ENCODE results near the gene SASH1. TPM values are rescaled to one million over a fixed set of nuclear protein-coding genes. Genes with fewer than 3 reads are reported as not detected.
A peak's percentile ranks its signal among the peaks of the same experiment; 100 is the strongest.

Gene SASH1
- total and polyA plus RNA-seq, 2 donors (not counting 3 experiments of a cell fraction or from before 2014, with no cell fraction given) = 18.5 to 103 TPM

- Histone ChIP-seq H3K27ac (ENCODE audit: insufficient read depth, low read depth, low read length) (peak overlapping the region; percentile 43), H3K4me2 (ENCODE audit: insufficient read depth, low read length) (no peak overlapping the region), H3K9me3 (replicated peaks; ENCODE audit: control insufficient read depth, insufficient read depth, low read length) (no peaks in the 10 kb centered on the region), H3K4me3 (replicated peaks in 1 of 3; ENCODE audit: insufficient read depth in 1 of 3, low read depth in 1 of 3, low read length in 3 of 3) (no peak overlapping the region), H3K79me2 (ENCODE audit: control insufficient read depth, insufficient read depth, low read length) (peaks cover 75% of the 10 kb centered on the region), H3K4me1 (ENCODE audit: control insufficient read depth, extremely low read depth, insufficient read depth, low read length) (peaks cover 68% of the 10 kb centered on the region), H3K9ac (replicated peaks; ENCODE audit: extremely low read depth, insufficient read depth, low read length) (no peak overlapping the region), H3K36me3 (ENCODE audit: control insufficient read depth in 2 of 2, extremely low read depth in 1 of 2, insufficient read depth in 2 of 2, low read length in 2 of 2) (no peaks in the 10 kb centered on the region), H2AFZ (ENCODE audit: low read depth, low read length) (no peak overlapping the region), H3K9me1 (replicated peaks; ENCODE audit: control insufficient read depth, extremely low read depth, insufficient read depth, low read length) (no peaks in the 10 kb centered on the region), H3K27me3 (ENCODE audit: control insufficient read depth in 2 of 2, insufficient read depth in 2 of 2, low read length in 2 of 2) (no peaks in the 10 kb centered on the region), H4K20me1 (replicated peaks; ENCODE audit: control insufficient read depth, extremely low read depth, insufficient read depth, low read length) (no peaks in the 10 kb centered on the region)
- FAIRE-seq (no peak), DNase-seq (ENCODE audit: low read depth, low spot score) (no peak)
- intact Hi-C loops (cut with micrococcal nuclease) = loop anchor here (5.0 kb wide), 1 partner anchor 915 kb away; the partner anchor contains the start of gene SAMD5
- dilution Hi-C loops (cut with MboI; ENCODE audit: extremely low pct_ligation_motif_present, low sequenced_read_pairs) = no loop called here
- ChIA-PET CTCF (interaction anchor here (1.9 kb wide), 1 partner anchor 23 kb away, joined by 8 read pairs; no protein-coding TSS in a partner anchor), POLR2A (no interaction called here)
- BruUV-seq (replicated peaks) = no TSS peak
- TF ChIP-seq FOS (IDR thresholded peaks at IDR 0.05; ENCODE audit: borderline replicate concordance, insufficient read depth, low read length) (no peak), GATA2 (IDR thresholded peaks at IDR 0.05; ENCODE audit: insufficient read depth, insufficient read length, low read depth, low read length) (no peak), EZH2 (IDR thresholded peaks at IDR 0.05; ENCODE audit: borderline replicate concordance, low read depth, low read length, severe bottlenecking) (no peak), POLR2A (IDR thresholded peaks at IDR 0.05; ENCODE audit: low read depth, low read length) (no peak), JUN (IDR thresholded peaks at IDR 0.05; ENCODE audit: borderline replicate concordance, insufficient read depth, insufficient read length, low read depth) (no peak), POLR2AphosphoS5 (IDR thresholded peaks at IDR 0.05; ENCODE audit: insufficient read depth, low read depth, low read length) (no peak), MYC (IDR thresholded peaks at IDR 0.05; ENCODE audit: low read depth, low read length) (no peak)
- TF ChIP-seq, protein P1, sequence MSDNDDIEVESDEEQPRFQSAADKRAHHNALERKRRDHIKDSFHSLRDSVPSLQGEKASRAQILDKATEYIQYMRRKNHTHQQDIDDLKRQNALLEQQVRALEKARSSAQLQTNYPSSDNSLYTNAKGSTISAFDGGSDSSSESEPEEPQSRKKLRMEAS (IDR thresholded peaks at IDR 0.05; ENCODE audit: insufficient read depth, insufficient read length) = no peak
- TF ChIP-seq, protein P2, sequence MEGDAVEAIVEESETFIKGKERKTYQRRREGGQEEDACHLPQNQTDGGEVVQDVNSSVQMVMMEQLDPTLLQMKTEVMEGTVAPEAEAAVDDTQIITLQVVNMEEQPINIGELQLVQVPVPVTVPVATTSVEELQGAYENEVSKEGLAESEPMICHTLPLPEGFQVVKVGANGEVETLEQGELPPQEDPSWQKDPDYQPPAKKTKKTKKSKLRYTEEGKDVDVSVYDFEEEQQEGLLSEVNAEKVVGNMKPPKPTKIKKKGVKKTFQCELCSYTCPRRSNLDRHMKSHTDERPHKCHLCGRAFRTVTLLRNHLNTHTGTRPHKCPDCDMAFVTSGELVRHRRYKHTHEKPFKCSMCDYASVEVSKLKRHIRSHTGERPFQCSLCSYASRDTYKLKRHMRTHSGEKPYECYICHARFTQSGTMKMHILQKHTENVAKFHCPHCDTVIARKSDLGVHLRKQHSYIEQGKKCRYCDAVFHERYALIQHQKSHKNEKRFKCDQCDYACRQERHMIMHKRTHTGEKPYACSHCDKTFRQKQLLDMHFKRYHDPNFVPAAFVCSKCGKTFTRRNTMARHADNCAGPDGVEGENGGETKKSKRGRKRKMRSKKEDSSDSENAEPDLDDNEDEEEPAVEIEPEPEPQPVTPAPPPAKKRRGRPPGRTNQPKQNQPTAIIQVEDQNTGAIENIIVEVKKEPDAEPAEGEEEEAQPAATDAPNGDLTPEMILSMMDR (IDR thresholded peaks at IDR 0.05; ENCODE audit: extremely low read depth in 1 of 2, insufficient read depth in 1 of 2, low read depth in 1 of 2, low read length in 2 of 2) = no peak
Measured at GRCh38 chr6:148422085-148422484, 79.4 kb downstream of the SASH1 start.

Measured in endothelial cell of umbilical vein (primary cell).